Measurements from ENCODE around the gene NUP93.

GRCh38 chr16:56888806-56889205, 158.9 kb downstream of the NUP93 start:
- TF ChIP-seq CTCF (IDR thresholded peaks at IDR 0.05) = no peak
- no peak for TF ChIP-seq POLR2A (IDR thresholded peaks at IDR 0.05)
- TF ChIP-seq POLR2AphosphoS5 (IDR thresholded peaks at IDR 0.05) = no peak
